Endodermal cell (in vitro differentiated cells): ENCODE measurements around the gene FAM50A. TPM values are rescaled to one million over a fixed set of nuclear protein-coding genes. Genes with fewer than 3 reads are reported as not detected.

ENCODE experiments used
- DNase-seq: peaks from one replicate; pipeline ENCODE4 v3.0.0-alpha.2; 2017
- H3K27ac ChIP-seq: 2 replicates; pipeline ENCODE4 v1.5.1; 2013; ENCODE audit warnings: mild to moderate bottlenecking, low read depth, low read length, moderate library complexity
- H3K27me3 ChIP-seq: 2 replicates; pipeline ENCODE4 v1.6.1; 2013; ENCODE audit warnings: mild to moderate bottlenecking, low read length, moderate library complexity; ENCODE audit not compliant: insufficient read depth, control insufficient read depth, poor library complexity, severe bottlenecking
- H3K36me3 ChIP-seq: 2 replicates; pipeline ENCODE4 v1.7.0; 2013; ENCODE audit warnings: mild to moderate bottlenecking, low read length, moderate library complexity; ENCODE audit not compliant: control insufficient read depth, insufficient read depth
- H3K4me1 ChIP-seq: one replicate; pipeline ENCODE4 v1.7.0; 2013; ENCODE audit warnings: low read length; ENCODE audit not compliant: control insufficient read depth, insufficient read depth
- H3K4me3 ChIP-seq: 2 replicates; pipeline ENCODE4 v1.5.1; 2013; ENCODE audit warnings: mild to moderate bottlenecking, low read length, moderate library complexity
- H3K9ac ChIP-seq: 2 replicates; pipeline ENCODE4 v1.6.1; 2013; ENCODE audit warnings: mild to moderate bottlenecking, low read length, moderate library complexity; ENCODE audit not compliant: poor library complexity, severe bottlenecking; ENCODE audit errors: extremely low read depth
- H3K9me3 ChIP-seq: 2 replicates; pipeline ENCODE4 v1.6.1; 2013; ENCODE audit warnings: mild to moderate bottlenecking, low read length, moderate library complexity; ENCODE audit not compliant: control insufficient read depth
- H3K27ac Mint-ChIP-seq: 2 replicates; pipeline ENCODE4 v1.8.0; 2020; ENCODE audit warnings: mixed read lengths
- H3K27me3 Mint-ChIP-seq: 2 replicates; pipeline ENCODE4 v1.8.0; 2021; ENCODE audit warnings: mild to moderate bottlenecking, mixed read lengths; ENCODE audit not compliant: insufficient read depth
- H3K36me3 Mint-ChIP-seq: 2 replicates; pipeline ENCODE4 v1.8.0; 2020; ENCODE audit warnings: low read depth, mixed read lengths
- H3K4me1 Mint-ChIP-seq: 2 replicates; pipeline ENCODE4 v1.8.0; 2020; ENCODE audit warnings: mixed read lengths
- H3K4me3 Mint-ChIP-seq: 2 replicates; pipeline ENCODE4 v1.8.0; 2020; ENCODE audit warnings: mild to moderate bottlenecking, moderate library complexity, mixed read lengths
- H3K9me3 Mint-ChIP-seq: 2 replicates; pipeline ENCODE4 v1.8.0; 2020; ENCODE audit warnings: mild to moderate bottlenecking, mixed read lengths
- CTCF ChIP-seq: fragments of 200-600 bp; sonication (generic); conservative IDR thresholded peaks from 2 replicates; pipeline ENCODE4 v1.5.0; 2021; ENCODE audit warnings: antibody characterized with exemption, mild to moderate bottlenecking
- WGBS, 2 experiments: methylation state at CpG; one replicate each; pipeline versions ENCODE4 v1.1.5 to v1.1.7; 2013; ENCODE audit warnings: missing lambda C conversion rate in 2 of 2, mixed read lengths in 1 of 2; ENCODE audit not compliant: insufficient coverage in 1 of 2, insufficient read length in 1 of 2; 5-methylcytosine and 5-hydroxymethylcytosine counted together
- total RNA-seq, 2 donors: library from RNA; stranded (reverse); fragmentation: NEBNext Ultra II Directional in 1 of 2; extraction: Animal tissue kit (Norgen Biotek cat#: 25700) in 1 of 2; gene quantifications; 2 replicates in 1 of 2; 3 replicates in 1 of 2; pipeline ENCODE4 v1.2.1, GENCODE V29; 2021

Gene FAM50A
- total RNA-seq, 2 donors from 2014 or later = 91.0 to 102 TPM

- Mint-ChIP-seq H3K4me3 (no peak overlapping the region), H3K9me3 (peaks cover 62% of the 10 kb centered on the region), H3K4me1 (no peaks in the 10 kb centered on the region), H3K36me3 (peaks cover 5% of the 10 kb centered on the region), H3K27ac (no peak overlapping the region), H3K27me3 (no peaks in the 10 kb centered on the region)
- Histone ChIP-seq H3K4me3 (no peak overlapping the region), H3K27me3 (no peaks in the 10 kb centered on the region), H3K9ac (no peak overlapping the region), H3K36me3 (no peaks in the 10 kb centered on the region), H3K9me3 (no peaks in the 10 kb centered on the region), H3K27ac (no peak overlapping the region), H3K4me1 (no peaks in the 10 kb centered on the region)
- TF ChIP-seq CTCF = no peak
- 94 to 100% methylated on average over 1 to 17 of the region's 19 CpGs for WGBS, 2 experiments
- DNase-seq = no peak
These were observed 24.1 kb upstream of the FAM50A start for GRCh38 chrX:154419688-154420401.

- no peaks in the 10 kb centered on the region for H3K27me3 Mint-ChIP-seq
- WGBS, 2 experiments = 91% methylated on average over 10 of the region's 10 CpGs; no CpG with 5 or more reads in 1 of the 2 experiments
- Histone ChIP-seq H3K4me1 (no peaks in the 10 kb centered on the region), H3K27me3 (no peaks in the 10 kb centered on the region), H3K9me3 (no peaks in the 10 kb centered on the region), H3K4me3 (no peak overlapping the region), H3K9ac (no peak overlapping the region), H3K27ac (no peak overlapping the region), H3K36me3 (no peaks in the 10 kb centered on the region)
- H3K36me3 Mint-ChIP-seq = peaks cover 2% of the 10 kb centered on the region
- H3K9me3 Mint-ChIP-seq = peaks cover 62% of the 10 kb centered on the region
- no peak overlapping the region for H3K27ac Mint-ChIP-seq
- H3K4me1 Mint-ChIP-seq = no peaks in the 10 kb centered on the region
- H3K4me3 Mint-ChIP-seq = no peak overlapping the region
- no peak for DNase-seq
- no peak for TF ChIP-seq CTCF
These were observed 23.6 kb upstream of the FAM50A start for GRCh38 chrX:154420402-154420756.

GRCh38 chrX:154426916-154427770 is 16.8 kb upstream of the FAM50A start:
- DNase-seq = no peak
- Mint-ChIP-seq H3K27ac (no peak overlapping the region), H3K36me3 (peaks cover 3% of the 10 kb centered on the region), H3K27me3 (no peaks in the 10 kb centered on the region), H3K4me3 (no peak overlapping the region), H3K9me3 (peaks cover 54% of the 10 kb centered on the region), H3K4me1 (no peaks in the 10 kb centered on the region)
- Histone ChIP-seq H3K27me3 (no peaks in the 10 kb centered on the region), H3K36me3 (no peaks in the 10 kb centered on the region), H3K4me1 (no peaks in the 10 kb centered on the region), H3K27ac (no peak overlapping the region), H3K9ac (no peak overlapping the region), H3K4me3 (no peak overlapping the region), H3K9me3 (no peaks in the 10 kb centered on the region)
- no peak for TF ChIP-seq CTCF
- 90 to 96% methylated on average over 5 to 13 of the region's 13 CpGs for WGBS, 2 experiments
